NCI-H146 treated with DMSO at 0.1 percent for 48 hours (cell line): Measurements from ENCODE around the gene GNLY.

ENCODE experiments used
- DNase-seq: peaks from one replicate; lab custom pipeline; 2025; ENCODE audit not compliant: unreplicated experiment; lab: John Stamatoyannopoulos, UW

Gene GNLY

GRCh38 chr2:85741211-85741832 lies 47.2 kb downstream of the GNLY start:
- no peak for DNase-seq

GRCh38 chr2:85741833-85742455 lies 47.8 kb downstream of the GNLY start:
- no peak for DNase-seq

GRCh38 chr2:85743304-85743978 lies 49.3 kb downstream of the GNLY start:
- DNase-seq = no peak

- DNase-seq = no peak
These were observed 49.9 kb downstream of the GNLY start for GRCh38 chr2:85744055-85744454.

- DNase-seq = no peak
These were observed 50.8 kb downstream of the GNLY start for GRCh38 chr2:85744741-85745601.

- no peak for DNase-seq
These were observed 51.5 kb downstream of the GNLY start for GRCh38 chr2:85745619-85746018.

GRCh38 chr2:85746321-85747004 lies 52.3 kb downstream of the GNLY start:
- DNase-seq = no peak

- DNase-seq = no peak
These were observed 53.3 kb downstream of the GNLY start for GRCh38 chr2:85747441-85747840.

- no peak for DNase-seq
These were observed 54.0 kb downstream of the GNLY start for GRCh38 chr2:85748039-85748734.
